Measurements from ENCODE around the gene SMAD6. TPM values are rescaled to one million over a fixed set of nuclear protein-coding genes. Genes with fewer than 3 reads are reported as not detected.
A peak's percentile ranks its signal among the peaks of the same experiment; 100 is the strongest.

Gene SMAD6
- total and polyA plus RNA-seq, 9 of the 15 experiments (the other 6 are each of a cell fraction or from before 2014, with no cell fraction given), result 0.10 to 15.5 (median 3.7) TPM

GRCh38 chr15:66700802-66701421 is 1.1 kb upstream of the SMAD6 start (continued):
- no peak for TF ChIP-seq ELK3 (CRISPR knock-in tag; IDR thresholded peaks at IDR 0.05)
- TF ChIP-seq TAL1 (IDR thresholded peaks at IDR 0.05), result no peak
- no peak for TF ChIP-seq ZNF41 (CRISPR knock-in tag; conservative IDR thresholded peaks at IDR 0.05)
- no peak for TF ChIP-seq CCAR2 (IDR thresholded peaks at IDR 0.05; ENCODE audit: low read depth, low read length)
- TF ChIP-seq MAX (CRISPR knock-in tag; IDR thresholded peaks at IDR 0.05), result 0 out of 2 replicates have a peak, but pooled peaks have one; percentile 43
- no peak for TF ChIP-seq ZFPM2 (CRISPR knock-in tag; IDR thresholded peaks at IDR 0.05)
- peak; percentile 26 for TF ChIP-seq TBP (optimal IDR thresholded peaks at IDR 0.05; ENCODE audit: low read depth, low read length)
- peak; percentile 60 for TF ChIP-seq CXXC5 (CRISPR knock-in tag; IDR thresholded peaks at IDR 0.05)
- TF ChIP-seq ARHGAP35 (IDR thresholded peaks at IDR 0.05; ENCODE audit: partially characterized antibody), result no peak
- TF ChIP-seq ZNF639 (CRISPR knock-in tag; conservative IDR thresholded peaks at IDR 0.05 in 1 of 2, IDR thresholded peaks at IDR 0.05 in 1 of 2), result no peak
- TF ChIP-seq ILK (tag; IDR thresholded peaks at IDR 0.05; ENCODE audit: borderline replicate concordance, low read depth), result no peak
- TF ChIP-seq ZBTB49 (CRISPR knock-in tag; IDR thresholded peaks at IDR 0.05; ENCODE audit: borderline replicate concordance), result no peak
- no peak; the same call in 1 of the 2 replicates for TF ChIP-seq CTBP1 (IDR thresholded peaks at IDR 0.05; ENCODE audit: borderline replicate concordance)
- peak; percentile 100 for TF ChIP-seq VEZF1 (CRISPR knock-in tag; IDR thresholded peaks at IDR 0.05)
- no peak for TF ChIP-seq CHCHD3 (CRISPR knock-in tag; IDR thresholded peaks at IDR 0.05)
- peak in 1 of 2 experiments; percentile 15; a peak in 1 of 4 replicates for TF ChIP-seq UBTF (IDR thresholded peaks at IDR 0.05; ENCODE audit: borderline replicate concordance in 1 of 2, low read depth in 2 of 2, low read length in 2 of 2)
- no peak for TF ChIP-seq ZNF239 (CRISPR knock-in tag; IDR thresholded peaks at IDR 0.05)

Measured in K562 (cell line).